B cell (primary cell): ENCODE results near the gene HTRA3. TPM values are rescaled to one million over a fixed set of nuclear protein-coding genes. Genes with fewer than 3 reads are reported as not detected.

Experiments
- ATAC-seq: fragments of 200-7000 bp; cut with Tn5 transposase; one replicate; pipeline ENCODE4 v1.10.0; 2021; ENCODE audit warnings: low read depth, mild to moderate bottlenecking, moderate number of reproducible peaks, moderate library complexity
- CTCF ChIA-PET: fragments of 350-600 bp; sonication (Branson Sonifier 250); formaldehyde crosslinking; loops from one replicate; lab custom pipeline; 2021; ENCODE audit warnings: antibody characterized with exemption, inconsistent platforms; lab: Charles Lee
- POLR2A ChIA-PET: fragments of 350-600 bp; sonication (Branson Sonifier 250); formaldehyde crosslinking; loops from one replicate; lab custom pipeline; 2021; ENCODE audit warnings: antibody characterized with exemption; lab: Charles Lee
- DNase-seq: peaks from one replicate; pipeline ENCODE4 v3.0.0; 2013
- H2AFZ ChIP-seq: 2 replicates; pipeline ENCODE4 v1.6.1; 2012; ENCODE audit warnings: mild to moderate bottlenecking, low read depth, low read length; ENCODE audit not compliant: insufficient read depth, poor library complexity, severe bottlenecking
- H3K27ac ChIP-seq, 2 donors: 1 replicate in 1 of 2; 2 replicates in 1 of 2; pipeline ENCODE4 v1.5.1; 2012 to 2013; ENCODE audit warnings: low read length in 2 of 2, mild to moderate bottlenecking in 2 of 2, moderate library complexity in 1 of 2
- H3K27me3 ChIP-seq, 4 experiments: fragments of 200-600 bp in 1 of 4; sonication (generic) in 1 of 4; replicated peaks in 1 of 4; 1 replicate in 2 of 4; 2 replicates in 2 of 4; pipeline versions ENCODE4 v1.6.1 to v1.7.0; 2013 to 2016; ENCODE audit warnings: low read length in 3 of 4, mild to moderate bottlenecking in 2 of 4, mixed read lengths in 1 of 4, moderate library complexity in 1 of 4; ENCODE audit not compliant: insufficient read depth in 4 of 4, control insufficient read depth in 3 of 4; ENCODE audit errors: control extremely low read depth in 1 of 4
- H3K36me3 ChIP-seq, 2 experiments: replicated peaks in 1 of 2; 1 replicate in 1 of 2; 2 replicates in 1 of 2; pipeline versions ENCODE4 v1.6.1 to v1.7.1; 2013; ENCODE audit warnings: low read length in 1 of 2; ENCODE audit not compliant: insufficient read depth in 2 of 2, control insufficient read depth in 1 of 2; ENCODE audit errors: control extremely low read depth in 1 of 2, extremely low read depth in 1 of 2
- H3K4me1 ChIP-seq, 2 donors: fragments of 200-600 bp in 1 of 2; sonication (generic) in 1 of 2; 1 replicate in 1 of 2; 2 replicates in 1 of 2; pipeline versions ENCODE4 v1.5.1 to v1.6.1; 2013 to 2017; ENCODE audit warnings: low read length in 2 of 2; ENCODE audit not compliant: control insufficient read depth in 2 of 2, insufficient read depth in 2 of 2
- H3K4me2 ChIP-seq: replicated peaks from 2 replicates; pipeline ENCODE3; 2012; ENCODE audit warnings: mild to moderate bottlenecking, low read depth, low read length; ENCODE audit not compliant: poor library complexity, severe bottlenecking
- H3K4me3 ChIP-seq, 5 experiments: fragments of 200-600 bp in 1 of 5; sonication (generic) in 1 of 5; 1 replicate in 3 of 5; 2 replicates in 2 of 5; pipeline versions ENCODE4 v1.5.1 to v1.7.0; 2011 to 2016; ENCODE audit warnings: low read length in 4 of 5, mild to moderate bottlenecking in 4 of 5, low read depth in 2 of 5, control low read depth in 1 of 5, moderate library complexity in 1 of 5; ENCODE audit not compliant: insufficient read depth in 1 of 5; ENCODE audit errors: control extremely low read depth in 1 of 5, extremely low read depth in 1 of 5
- H3K79me2 ChIP-seq: fragments of 200-600 bp; sonication (generic); one replicate; pipeline ENCODE4 v1.6.0; 2016; ENCODE audit warnings: low read length; ENCODE audit not compliant: control insufficient read depth, insufficient read depth
- H3K9ac ChIP-seq: fragments of 200-600 bp; sonication (generic); 2 replicates; pipeline ENCODE4 v1.6.1; 2017; ENCODE audit warnings: mild to moderate bottlenecking, low read length, moderate library complexity
- H3K9me3 ChIP-seq, 3 donors: one replicate each; pipeline versions ENCODE4 v1.6.1 to v1.7.1; 2013; ENCODE audit warnings: low read length in 2 of 3; ENCODE audit not compliant: control insufficient read depth in 2 of 3, insufficient read depth in 1 of 3; ENCODE audit errors: control extremely low read depth in 1 of 3
- H4K20me1 ChIP-seq: 2 replicates; pipeline ENCODE4 v1.6.0; 2012; ENCODE audit warnings: mild to moderate bottlenecking, low read length; ENCODE audit not compliant: insufficient read depth, control insufficient read depth, poor library complexity, severe bottlenecking
- H3K27ac Mint-ChIP-seq: one replicate; pipeline ENCODE4 v1.8.0; 2021; ENCODE audit warnings: mixed read lengths
- H3K27me3 Mint-ChIP-seq: one replicate; pipeline ENCODE4 v1.8.0; 2021; ENCODE audit warnings: mixed read lengths
- H3K4me1 Mint-ChIP-seq: one replicate; pipeline ENCODE4 v1.8.0; 2021; ENCODE audit warnings: mixed read lengths
- H3K4me3 Mint-ChIP-seq: one replicate; pipeline ENCODE4 v1.8.0; 2021; ENCODE audit warnings: mixed read lengths
- H3K9me3 Mint-ChIP-seq: one replicate; pipeline ENCODE4 v1.8.0; 2022; ENCODE audit warnings: mixed read lengths; ENCODE audit not compliant: insufficient read depth
- CTCF ChIP-seq: fragments of 200-600 bp; IDR thresholded peaks from one replicate; pipeline ENCODE4 v1.8.0; 2022; ENCODE audit warnings: antibody characterized with exemption, mild to moderate bottlenecking
- EZH2 ChIP-seq: IDR thresholded peaks from 2 replicates; pipeline ENCODE4 v1.6.1; 2012; ENCODE audit warnings: borderline replicate concordance, low read depth, mild to moderate bottlenecking, moderate library complexity, low read length; ENCODE audit not compliant: insufficient read depth, poor library complexity, severe bottlenecking
- WGBS: methylation state at CpG from one replicate; pipeline ENCODE4 v1.1.5; 2013; ENCODE audit warnings: missing lambda C conversion rate; ENCODE audit not compliant: insufficient coverage; 5-methylcytosine and 5-hydroxymethylcytosine counted together
- intact Hi-C: fragments of 100-400 bp; cut with micrococcal nuclease; formaldehyde crosslinking; loops from one replicate; pipeline ENCODE4 v1.10.0; 2022
- polyA plus RNA-seq: library from polyadenylated mRNA; depleted of rRNA; stranded (reverse); fragments of >200 nt; gene quantifications from 2 replicates; pipeline ENCODE4 v1.2.3, GENCODE V29; 2012
- total RNA-seq, 2 donors: library from RNA; stranded (reverse); fragments of 120-200 nt in 1 of 2; gene quantifications; 1 replicate in 1 of 2; 2 replicates in 1 of 2; pipeline versions ENCODE4 v1.2.3 to v1.2.4, GENCODE V29; 2013 to 2022

The HTRA3 gene
- total and polyA plus RNA-seq, 2 donors (not counting 1 experiment from before 2014, with no cell fraction given) = not detected

- no peak overlapping the region for H3K4me2 ChIP-seq
- no peak for DNase-seq
- intact Hi-C loops = no loop called here
- Mint-ChIP-seq H3K4me3 (no peak overlapping the region), H3K27ac (no peak overlapping the region), H3K9me3 (no peaks in the 10 kb centered on the region), H3K27me3 (peaks cover 31% of the 10 kb centered on the region), H3K4me1 (no peaks in the 10 kb centered on the region)
- ChIA-PET CTCF (no interaction called here), POLR2A (no interaction called here)
- no peaks in the 10 kb centered on the region for H3K79me2 ChIP-seq
- H3K27me3 ChIP-seq = peaks cover 0 to 16% (median 2%) of the 10 kb centered on the region in 4 experiments
- H2AFZ ChIP-seq = no peak overlapping the region
- no peak overlapping the region for H3K9ac ChIP-seq
- WGBS = 80% methylated on average over 30 of the region's 30 CpGs
- H4K20me1 ChIP-seq = no peaks in the 10 kb centered on the region
- H3K9me3 ChIP-seq = no peaks in the 10 kb centered on the region
- no peaks in the 10 kb centered on the region for H3K36me3 ChIP-seq
- no peak for ATAC-seq
- H3K27ac ChIP-seq = no peak overlapping the region
- TF ChIP-seq CTCF (no peak), EZH2 (no peak)
- no peaks in the 10 kb centered on the region for H3K4me1 ChIP-seq
- H3K4me3 ChIP-seq = no peak overlapping the region
Measured at GRCh38 chr4:8272472-8273428, 3.2 kb downstream of the HTRA3 start.

GRCh38 chr4:8273450-8273849 is 3.9 kb downstream of the HTRA3 start:
- intact Hi-C loops = no loop called here
- no peaks in the 10 kb centered on the region for H3K4me1 ChIP-seq
- Mint-ChIP-seq H3K4me3 (no peak overlapping the region), H3K4me1 (no peaks in the 10 kb centered on the region), H3K27me3 (peaks cover 29% of the 10 kb centered on the region), H3K9me3 (no peaks in the 10 kb centered on the region), H3K27ac (no peak overlapping the region)
- no peak overlapping the region for H3K4me2 ChIP-seq
- no peak overlapping the region for H3K9ac ChIP-seq
- H4K20me1 ChIP-seq = no peaks in the 10 kb centered on the region
- 92% methylated on average over 13 of the region's 13 CpGs for WGBS
- POLR2A ChIA-PET = no interaction called here
- CTCF ChIA-PET = no interaction called here
- no peaks in the 10 kb centered on the region for H3K79me2 ChIP-seq
- H3K27ac ChIP-seq = no peak overlapping the region
- TF ChIP-seq EZH2 (no peak), CTCF (no peak)
- peaks cover 0 to 12% (median 2%) of the 10 kb centered on the region in 4 experiments for H3K27me3 ChIP-seq
- no peak overlapping the region for H2AFZ ChIP-seq
- H3K4me3 ChIP-seq = no peak overlapping the region
- ATAC-seq (no peak), DNase-seq (no peak)
- no peaks in the 10 kb centered on the region for H3K9me3 ChIP-seq
- no peaks in the 10 kb centered on the region for H3K36me3 ChIP-seq
